Gastroesophageal sphincter (tissue), 4 donors: ENCODE results near the gene DHRS11. TPM values are rescaled to one million over a fixed set of nuclear protein-coding genes. Genes with fewer than 3 reads are reported as not detected.

Experiments used
- ATAC-seq: fragments of 150-250 bp; one replicate; pipeline ENCODE4 v1.9.1; 2016; ENCODE audit warnings: mild to moderate bottlenecking, moderate library complexity
- H3K27ac ChIP-seq, 4 donors: fragments of 200-600 bp; sonication (generic) in 3 of 4; 1 replicate in 3 of 4; 2 replicates in 1 of 4; pipeline ENCODE4 v1.5.1; 2016 to 2019
- H3K27me3 ChIP-seq: fragments of 200-600 bp; sonication (generic); one replicate; pipeline ENCODE4 v1.5.1; 2019
- H3K36me3 ChIP-seq, 2 donors: fragments of 200-600 bp; sonication (generic); one replicate each; pipeline ENCODE4 v1.5.1; 2019; ENCODE audit warnings: control low read depth in 1 of 2
- H3K4me1 ChIP-seq, 3 donors: fragments of 200-600 bp; sonication (generic); 1 replicate in 2 of 3; 2 replicates in 1 of 3; pipeline ENCODE4 v1.5.1; 2016 to 2019; ENCODE audit warnings: control low read depth in 2 of 3
- H3K4me3 ChIP-seq, 2 donors: fragments of 200-600 bp; sonication (generic); one replicate each; pipeline ENCODE4 v1.5.1; 2019; ENCODE audit warnings: mild to moderate bottlenecking in 1 of 2, moderate library complexity in 1 of 2
- H3K9me3 ChIP-seq, 3 donors: fragments of 200-600 bp; sonication (generic); one replicate each; pipeline ENCODE4 v1.5.1; 2017 to 2019; ENCODE audit warnings: control low read depth in 2 of 3
- CTCF ChIP-seq, 4 experiments: fragments of 200-600 bp in 2 of 4; fragments of 450-650 bp in 2 of 4; sonication (generic) in 1 of 4; IDR thresholded peaks; one replicate each; pipeline ENCODE4 v1.5.1; 2017 to 2019; ENCODE audit warnings: antibody characterized with exemption in 4 of 4, mild to moderate bottlenecking in 2 of 4, moderate library complexity in 2 of 4
- EP300 ChIP-seq: sonication (generic); formaldehyde crosslinking; IDR thresholded peaks from one replicate; pipeline ENCODE4 v1.6.1; 2017; ENCODE audit warnings: antibody characterized with exemption, mild to moderate bottlenecking
- POLR2A ChIP-seq, 2 donors: fragments of 450-650 bp; IDR thresholded peaks; one replicate each; pipeline ENCODE4 v1.6.1; 2017; ENCODE audit warnings: antibody characterized with exemption in 2 of 2, mild to moderate bottlenecking in 2 of 2, moderate library complexity in 1 of 2
- POLR2AphosphoS5 ChIP-seq: sonication (generic); formaldehyde crosslinking; IDR thresholded peaks from one replicate; pipeline ENCODE4 v1.6.1; 2017; ENCODE audit warnings: antibody characterized with exemption
- WGBS, 2 donors: methylation state at CpG; one replicate each; pipeline ENCODE4 v1.1.5; 2018; ENCODE audit warnings: low coverage in 1 of 2; 5-methylcytosine and 5-hydroxymethylcytosine counted together
- total RNA-seq, 4 donors: library from RNA; depleted of rRNA; stranded (reverse); fragments of >200 nt; gene quantifications; one replicate each; pipeline ENCODE4 v1.1.0, GENCODE V29; 2016

The DHRS11 gene
- total RNA-seq, 4 donors from 2014 or later: 2.4 to 7.6 (median 4.6) TPM

GRCh38 chr17:36611345-36612072, 19.8 kb downstream of the DHRS11 start:
- Histone ChIP-seq H3K4me3 (no peak overlapping the region), H3K36me3 (no peaks in the 10 kb centered on the region), H3K27ac (no peak overlapping the region), H3K27me3 (peaks cover 37% of the 10 kb centered on the region), H3K4me1 (peaks cover 0 to 8% (median 4%) of the 10 kb centered on the region in 3 donors), H3K9me3 (no peaks in the 10 kb centered on the region)
- WGBS, 2 donors: 68 to 91% methylated on average over 4 to 8 of the region's 9 CpGs
- ATAC-seq: no peak
- TF ChIP-seq CTCF (IDR thresholded peaks at IDR 0.05): no peak
- no peak for TF ChIP-seq POLR2AphosphoS5
- no peak for TF ChIP-seq POLR2A (IDR thresholded peaks at IDR 0.05)
- TF ChIP-seq EP300: no peak

GRCh38 chr17:36612323-36612722, 20.6 kb downstream of the DHRS11 start:
- Histone ChIP-seq H3K27me3 (peaks cover 46% of the 10 kb centered on the region), H3K4me3 (no peak overlapping the region), H3K36me3 (no peaks in the 10 kb centered on the region), H3K27ac (no peak overlapping the region), H3K9me3 (no peaks in the 10 kb centered on the region), H3K4me1 (peaks cover 0 to 8% (median 4%) of the 10 kb centered on the region in 3 donors)
- no peak for TF ChIP-seq EP300
- TF ChIP-seq CTCF (IDR thresholded peaks at IDR 0.05): no peak
- 56 to 68% methylated on average over 2 to 3 of the region's 3 CpGs for WGBS, 2 donors
- ATAC-seq: no peak

GRCh38 chr17:36613155-36613554, 21.5 kb downstream of the DHRS11 start:
- ATAC-seq: no peak
- WGBS, 2 donors: 45 to 64% methylated on average over 1 to 4 of the region's 4 CpGs
- peaks cover 54% of the 10 kb centered on the region for H3K27me3 ChIP-seq

GRCh38 chr17:36614081-36614480, 22.4 kb downstream of the DHRS11 start:
- Histone ChIP-seq H3K27me3 (peaks cover 63% of the 10 kb centered on the region), H3K9me3 (no peaks in the 10 kb centered on the region), H3K36me3 (no peaks in the 10 kb centered on the region), H3K4me3 (no peak overlapping the region), H3K27ac (no peak overlapping the region), H3K4me1 (peaks cover 0 to 2% (median under 1%) of the 10 kb centered on the region in 3 donors)
- 36 to 70% methylated on average over 4 of the region's 7 CpGs for WGBS, 2 donors
- TF ChIP-seq POLR2A (IDR thresholded peaks at IDR 0.05) (no peak), EP300 (no peak), POLR2AphosphoS5 (no peak), CTCF (IDR thresholded peaks at IDR 0.05) (no peak)
- ATAC-seq: no peak

More at GRCh38 chr17:36613155-36613554, 21.5 kb downstream of the DHRS11 start:
- Histone ChIP-seq H3K36me3 (no peaks in the 10 kb centered on the region), H3K4me1 (peaks cover 0 to 8% (median 4%) of the 10 kb centered on the region in 3 donors), H3K9me3 (no peaks in the 10 kb centered on the region), H3K27ac (no peak overlapping the region), H3K4me3 (no peak overlapping the region)
- TF ChIP-seq POLR2A (IDR thresholded peaks at IDR 0.05) (no peak), POLR2AphosphoS5 (no peak), EP300 (no peak), CTCF (IDR thresholded peaks at IDR 0.05) (no peak)

- 0 to 50% methylated on average over 1 to 2 of the region's 5 CpGs for WGBS, 2 donors
- ATAC-seq: no peak
- H3K27me3 ChIP-seq: peaks cover 72% of the 10 kb centered on the region
- no peak for TF ChIP-seq POLR2AphosphoS5
- no peak for TF ChIP-seq CTCF (IDR thresholded peaks at IDR 0.05)
- no peak for TF ChIP-seq POLR2A (IDR thresholded peaks at IDR 0.05)
- TF ChIP-seq EP300: no peak
- no peaks in the 10 kb centered on the region for H3K4me1 ChIP-seq
- H3K27ac ChIP-seq: no peak overlapping the region
- no peaks in the 10 kb centered on the region for H3K36me3 ChIP-seq
- no peaks in the 10 kb centered on the region for H3K9me3 ChIP-seq
- H3K4me3 ChIP-seq: no peak overlapping the region
Observed at GRCh38 chr17:36614933-36615332, 23.3 kb downstream of the DHRS11 start.
